Endothelial cell of umbilical vein (primary cell): ENCODE measurements around the gene PRPS1L1. TPM values are rescaled to one million over a fixed set of nuclear protein-coding genes. Genes with fewer than 3 reads are reported as not detected.

Source experiments
- BruUV-seq: library from RNA; stranded (reverse); fragments of 400-500 nt; replicated peaks from 2 replicates; lab custom pipeline; 2021; lab: Mats Ljungman, UMichigan
- CTCF ChIA-PET: fragments of 300-600, 350-600 bp; sonication (Branson Sonifier 250); formaldehyde crosslinking; loops from one replicate; lab custom pipeline; 2021; ENCODE audit warnings: antibody characterized with exemption, inconsistent platforms; lab: Charles Lee
- POLR2A ChIA-PET: fragments of 300-600, 350-600 bp; sonication (Branson Sonifier 250); formaldehyde crosslinking; loops from one replicate; lab custom pipeline; 2021; ENCODE audit warnings: antibody characterized with exemption, inconsistent platforms; lab: Charles Lee
- DNase-seq: peaks from one replicate; pipeline ENCODE4 v3.0.0-alpha.2; 2011; ENCODE audit warnings: low read depth, low spot score
- FAIRE-seq: peaks from 2 replicates; lab custom pipeline; 2011; peaks lifted over from hg19 to GRCh38; lab: Jason Lieb, UNC
- H2AFZ ChIP-seq: 2 replicates; pipeline ENCODE4 v1.6.0; 2012; ENCODE audit warnings: low read depth, low read length, control low read depth, inconsistent platforms
- H3K27ac ChIP-seq: 2 replicates; pipeline ENCODE4 v1.5.1; 2011; ENCODE audit warnings: low read depth, mild to moderate bottlenecking, control low read depth, low read length, moderate library complexity; ENCODE audit not compliant: insufficient read depth
- H3K27me3 ChIP-seq, 2 experiments: 2 replicates each; pipeline versions ENCODE4 v1.6.0 to v1.6.1; 2011; ENCODE audit warnings: low read length in 2 of 2, mixed read lengths in 1 of 2; ENCODE audit not compliant: control insufficient read depth in 2 of 2, insufficient read depth in 2 of 2
- H3K36me3 ChIP-seq, 2 experiments: 2 replicates in 1 of 2; 3 replicates in 1 of 2; pipeline ENCODE4 v1.5.1; 2011; ENCODE audit warnings: low read length in 2 of 2, mild to moderate bottlenecking in 1 of 2, moderate library complexity in 1 of 2; ENCODE audit not compliant: control insufficient read depth in 2 of 2, insufficient read depth in 2 of 2; ENCODE audit errors: extremely low read depth in 1 of 2
- H3K4me1 ChIP-seq: 3 replicates; pipeline ENCODE4 v1.5.1; 2011; ENCODE audit warnings: mild to moderate bottlenecking, low read length; ENCODE audit not compliant: control insufficient read depth, insufficient read depth; ENCODE audit errors: extremely low read depth
- H3K4me2 ChIP-seq: 2 replicates; pipeline ENCODE4 v1.6.1; 2011; ENCODE audit warnings: low read length, control low read depth, mixed read lengths; ENCODE audit not compliant: insufficient read depth
- H3K4me3 ChIP-seq, 3 experiments: fragments of 200-600 bp in 1 of 3; sonication (generic), shearing (Covaris generic) in 1 of 3; replicated peaks in 1 of 3; 2 replicates each; pipeline ENCODE4 v1.5.1; 2011 to 2016; ENCODE audit warnings: control low read depth in 3 of 3, low read length in 3 of 3, mild to moderate bottlenecking in 2 of 3, inconsistent platforms in 1 of 3, low read depth in 1 of 3, moderate library complexity in 1 of 3; ENCODE audit not compliant: insufficient read depth in 1 of 3
- H3K79me2 ChIP-seq: 2 replicates; pipeline ENCODE4 v1.6.0; 2012; ENCODE audit warnings: low read length, inconsistent platforms; ENCODE audit not compliant: control insufficient read depth, insufficient read depth
- H3K9ac ChIP-seq: replicated peaks from 2 replicates; pipeline ENCODE3; 2011; ENCODE audit warnings: low read length, control low read depth; ENCODE audit not compliant: insufficient read depth; ENCODE audit errors: extremely low read depth
- H3K9me1 ChIP-seq: replicated peaks from 3 replicates; pipeline ENCODE4 v1.6.0; 2011; ENCODE audit warnings: mild to moderate bottlenecking, low read length; ENCODE audit not compliant: control insufficient read depth, insufficient read depth; ENCODE audit errors: extremely low read depth
- H3K9me3 ChIP-seq: replicated peaks from 2 replicates; pipeline ENCODE4 v1.5.1; 2012; ENCODE audit warnings: low read length, inconsistent platforms; ENCODE audit not compliant: control insufficient read depth, insufficient read depth
- H4K20me1 ChIP-seq: replicated peaks from 2 replicates; pipeline ENCODE3; 2011; ENCODE audit warnings: mild to moderate bottlenecking, low read length; ENCODE audit not compliant: control insufficient read depth, insufficient read depth; ENCODE audit errors: extremely low read depth
- EZH2 ChIP-seq: IDR thresholded peaks from 2 replicates; pipeline ENCODE4 v1.6.1; 2012; ENCODE audit warnings: borderline replicate concordance, low read depth, mild to moderate bottlenecking, moderate library complexity, low read length, inconsistent platforms; ENCODE audit not compliant: severe bottlenecking
- FOS ChIP-seq: IDR thresholded peaks from 2 replicates; pipeline ENCODE4 v1.6.1; 2011; ENCODE audit warnings: mild to moderate bottlenecking, low read length, moderate library complexity, borderline replicate concordance; ENCODE audit not compliant: insufficient read depth
- GATA2 ChIP-seq: IDR thresholded peaks from 2 replicates; pipeline ENCODE4 v1.7.0; 2011; ENCODE audit warnings: low read depth, mild to moderate bottlenecking, moderate library complexity, mixed read lengths, low read length; ENCODE audit not compliant: insufficient read length, insufficient read depth
- JUN ChIP-seq: IDR thresholded peaks from 2 replicates; pipeline ENCODE4 v1.6.1; 2011; ENCODE audit warnings: borderline replicate concordance, low read depth; ENCODE audit not compliant: insufficient read length, insufficient read depth
- MYC ChIP-seq: IDR thresholded peaks from one replicate; pipeline ENCODE4 v1.6.1; 2011; ENCODE audit warnings: mild to moderate bottlenecking, low read depth, low read length
- POLR2A ChIP-seq: IDR thresholded peaks from 2 replicates; pipeline ENCODE4 v1.6.1; 2012; ENCODE audit warnings: low read depth, mild to moderate bottlenecking, control low read depth, low read length
- POLR2AphosphoS5 ChIP-seq: IDR thresholded peaks from 2 replicates; pipeline ENCODE4 v1.6.1; 2012; ENCODE audit warnings: low read depth, mild to moderate bottlenecking, control low read depth, low read length, moderate library complexity; ENCODE audit not compliant: insufficient read depth
- dilution Hi-C: fragments of 300-500 bp; cut with MboI; formaldehyde crosslinking; loops from one replicate; pipeline ENCODE4 v1.15.0; 2019; ENCODE audit warnings: low sequenced_read_pairs; ENCODE audit not compliant: extremely low pct_ligation_motif_present
- intact Hi-C: fragments of 100-400 bp; cut with micrococcal nuclease; formaldehyde crosslinking; loops from one replicate; pipeline ENCODE4 v1.10.0; 2022
- polyA plus RNA-seq, 4 experiments: library from polyadenylated mRNA; depleted of rRNA in 3 of 4; stranded (reverse) in 3 of 4; unstranded in 1 of 4; fragments of >200 nt; gene quantifications; 2 replicates each; pipeline versions ENCODE4 v1.2.1 to v1.2.3, GENCODE V29; 2011 to 2012; ENCODE audit warnings: missing spikeins in 1 of 4
- total RNA-seq: library from RNA; stranded (reverse); gene quantifications from 2 replicates; pipeline ENCODE4 v1.2.3, GENCODE V29; 2021
- TF ChIP-seq, protein P1 (sequence below): IDR thresholded peaks from 2 replicates; pipeline ENCODE4 v1.6.1; 2011; ENCODE audit not compliant: insufficient read depth, insufficient read length
- TF ChIP-seq, protein P2 (sequence below), 2 donors: IDR thresholded peaks; 1 replicate in 1 of 2; 2 replicates in 1 of 2; pipeline ENCODE4 v1.5.1; 2011; ENCODE audit warnings: low read length in 2 of 2, mild to moderate bottlenecking in 2 of 2, moderate library complexity in 2 of 2, control low read depth in 1 of 2, inconsistent platforms in 1 of 2, low read depth in 1 of 2; ENCODE audit not compliant: insufficient read depth in 1 of 2; ENCODE audit errors: extremely low read depth in 1 of 2

The PRPS1L1 gene
- total and polyA plus RNA-seq, 2 donors (not counting 3 experiments of a cell fraction or from before 2014, with no cell fraction given), result not detected

DNA sequence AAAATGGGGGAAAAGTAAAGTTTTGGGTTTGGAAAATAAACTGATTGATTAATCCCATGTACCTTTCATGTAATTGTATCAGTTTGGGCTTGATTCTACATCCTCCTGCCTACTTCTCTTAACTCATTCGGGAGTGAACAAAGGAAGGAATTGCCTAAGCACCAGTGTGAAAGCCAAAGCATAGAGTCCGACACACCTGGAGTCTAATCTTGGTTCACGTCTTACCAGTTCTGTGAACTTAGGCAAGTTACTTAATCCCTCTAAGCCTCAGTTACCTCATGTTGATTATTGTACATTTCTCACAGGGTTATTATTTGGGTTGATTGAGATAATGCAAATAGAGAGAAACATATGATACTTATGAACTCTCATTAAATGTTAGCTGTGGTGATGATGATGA is 41.1 kb upstream of the PRPS1L1 start:
- H3K27me3 ChIP-seq, result no peaks in the 10 kb centered on the region
- TF ChIP-seq, protein P1, sequence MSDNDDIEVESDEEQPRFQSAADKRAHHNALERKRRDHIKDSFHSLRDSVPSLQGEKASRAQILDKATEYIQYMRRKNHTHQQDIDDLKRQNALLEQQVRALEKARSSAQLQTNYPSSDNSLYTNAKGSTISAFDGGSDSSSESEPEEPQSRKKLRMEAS, result no peak
- no peak for TF ChIP-seq FOS
- no peak for TF ChIP-seq POLR2A
- no peak for TF ChIP-seq JUN
- TF ChIP-seq POLR2AphosphoS5, result no peak
- TF ChIP-seq EZH2, result no peak
- TF ChIP-seq MYC, result no peak
- TF ChIP-seq, protein P2, sequence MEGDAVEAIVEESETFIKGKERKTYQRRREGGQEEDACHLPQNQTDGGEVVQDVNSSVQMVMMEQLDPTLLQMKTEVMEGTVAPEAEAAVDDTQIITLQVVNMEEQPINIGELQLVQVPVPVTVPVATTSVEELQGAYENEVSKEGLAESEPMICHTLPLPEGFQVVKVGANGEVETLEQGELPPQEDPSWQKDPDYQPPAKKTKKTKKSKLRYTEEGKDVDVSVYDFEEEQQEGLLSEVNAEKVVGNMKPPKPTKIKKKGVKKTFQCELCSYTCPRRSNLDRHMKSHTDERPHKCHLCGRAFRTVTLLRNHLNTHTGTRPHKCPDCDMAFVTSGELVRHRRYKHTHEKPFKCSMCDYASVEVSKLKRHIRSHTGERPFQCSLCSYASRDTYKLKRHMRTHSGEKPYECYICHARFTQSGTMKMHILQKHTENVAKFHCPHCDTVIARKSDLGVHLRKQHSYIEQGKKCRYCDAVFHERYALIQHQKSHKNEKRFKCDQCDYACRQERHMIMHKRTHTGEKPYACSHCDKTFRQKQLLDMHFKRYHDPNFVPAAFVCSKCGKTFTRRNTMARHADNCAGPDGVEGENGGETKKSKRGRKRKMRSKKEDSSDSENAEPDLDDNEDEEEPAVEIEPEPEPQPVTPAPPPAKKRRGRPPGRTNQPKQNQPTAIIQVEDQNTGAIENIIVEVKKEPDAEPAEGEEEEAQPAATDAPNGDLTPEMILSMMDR (IDR thresholded peaks at IDR 0.05; ENCODE audit: extremely low read depth in 1 of 2, insufficient read depth in 1 of 2, low read depth in 1 of 2, low read length in 2 of 2), result no peak
- TF ChIP-seq GATA2, result no peak
- H3K36me3 ChIP-seq, result no peaks in the 10 kb centered on the region
- H4K20me1 ChIP-seq, result no peaks in the 10 kb centered on the region
- no peaks in the 10 kb centered on the region for H3K4me1 ChIP-seq
- no peaks in the 10 kb centered on the region for H3K9me3 ChIP-seq
- POLR2A ChIA-PET, result interaction anchor here (0.6 kb wide), 1 partner anchor 90 kb away, joined by 5 read pairs; no protein-coding TSS in a partner anchor
- H3K4me2 ChIP-seq, result no peak overlapping the region
- H2AFZ ChIP-seq, result no peak overlapping the region
- no peak for DNase-seq
- intact Hi-C loops (no loop called here), dilution Hi-C loops (no loop called here)
- CTCF ChIA-PET, result interaction anchor here (1.0 kb wide), 1 partner anchor 253 kb away, joined by 3 read pairs; no protein-coding TSS in a partner anchor
- no peak for FAIRE-seq
- H3K4me3 ChIP-seq, result no peak overlapping the region
- H3K9ac ChIP-seq, result no peak overlapping the region
- H3K9me1 ChIP-seq, result no peaks in the 10 kb centered on the region
- no peak overlapping the region for H3K27ac ChIP-seq
- no peaks in the 10 kb centered on the region for H3K79me2 ChIP-seq
- no TSS peak for BruUV-seq
